ENCODE results near the gene SPOCK2. TPM values are rescaled to one million over a fixed set of nuclear protein-coding genes. Genes with fewer than 3 reads are reported as not detected.

The SPOCK2 gene
- polyA plus RNA-seq, 1 experiment, result 0.04 TPM

GRCh38 chr10:72041491-72041890 lies 46.9 kb downstream of the SPOCK2 start:
- Histone ChIP-seq H3K27me3 (ENCODE audit: control insufficient read depth, insufficient read depth, low read length) (no peaks in the 10 kb centered on the region), H3K36me3 (ENCODE audit: control insufficient read depth, insufficient read depth, low read length) (no peaks in the 10 kb centered on the region), H3K4me3 (ENCODE audit: low read depth, low read length) (no peak overlapping the region)
- no peak for DNase-seq (ENCODE audit: low read depth)
- no peak for TF ChIP-seq CTCF (IDR thresholded peaks at IDR 0.05; ENCODE audit: insufficient read depth, low read depth, low read length)
- POLR2A ChIA-PET, result no interaction called here
- CTCF ChIA-PET, result interaction anchor here (0.5 to 7.0 kb wide), 5 partner anchors 7 to 145 kb away, joined by 3 to 59 read pairs (median 3); no protein-coding TSS in a partner anchor

GRCh38 chr10:72039377-72039776 lies 49.0 kb downstream of the SPOCK2 start:
- H3K27me3 ChIP-seq (ENCODE audit: control insufficient read depth, insufficient read depth, low read length), result no peaks in the 10 kb centered on the region
- H3K4me3 ChIP-seq (ENCODE audit: low read depth, low read length), result no peak overlapping the region
- DNase-seq (ENCODE audit: low read depth), result no peak
- ChIA-PET CTCF (interaction anchor here (0.6 to 7.0 kb wide), 6 partner anchors 9 to 715 kb away, joined by 3 to 59 read pairs (median 7); no protein-coding TSS in a partner anchor), POLR2A (interaction anchor here (0.6 kb wide), 2 partner anchors 50 to 1201 kb away, joined by 3 to 6 read pairs; no protein-coding TSS in a partner anchor)
- no peaks in the 10 kb centered on the region for H3K36me3 ChIP-seq (ENCODE audit: control insufficient read depth, insufficient read depth, low read length)
- no peak for TF ChIP-seq CTCF (IDR thresholded peaks at IDR 0.05; ENCODE audit: insufficient read depth, low read depth, low read length)

GRCh38 chr10:72038458-72039001 lies 49.8 kb downstream of the SPOCK2 start:
- peak; percentile 38 for DNase-seq (ENCODE audit: low read depth)
- POLR2A ChIA-PET, result interaction anchor here (0.6 kb wide), 3 partner anchors 49 to 1202 kb away, joined by 3 to 6 read pairs (median 3); no protein-coding TSS in a partner anchor

GRCh38 chr10:72037811-72038210 lies 50.5 kb downstream of the SPOCK2 start:
- POLR2A ChIA-PET, result no interaction called here

More at GRCh38 chr10:72038458-72039001, 49.8 kb downstream of the SPOCK2 start:
- H3K36me3 ChIP-seq (ENCODE audit: control insufficient read depth, insufficient read depth, low read length), result no peaks in the 10 kb centered on the region
- no peaks in the 10 kb centered on the region for H3K27me3 ChIP-seq (ENCODE audit: control insufficient read depth, insufficient read depth, low read length)
- H3K4me3 ChIP-seq (ENCODE audit: low read depth, low read length), result no peak overlapping the region
- CTCF ChIA-PET, result interaction anchor here (0.9 to 7.0 kb wide), 5 partner anchors 10 to 142 kb away, joined by 3 to 59 read pairs (median 11); no protein-coding TSS in a partner anchor
- no peak for TF ChIP-seq CTCF (IDR thresholded peaks at IDR 0.05; ENCODE audit: insufficient read depth, low read depth, low read length)

More at GRCh38 chr10:72037811-72038210, 50.5 kb downstream of the SPOCK2 start:
- H3K4me3 ChIP-seq (ENCODE audit: low read depth, low read length), result no peak overlapping the region
- no peak for TF ChIP-seq CTCF (IDR thresholded peaks at IDR 0.05; ENCODE audit: insufficient read depth, low read depth, low read length)
- CTCF ChIA-PET, result interaction anchor here (1.0 to 7.0 kb wide), 3 partner anchors 11 to 81 kb away, joined by 3 to 59 read pairs (median 17); no protein-coding TSS in a partner anchor
- no peak for DNase-seq (ENCODE audit: low read depth)
- no peaks in the 10 kb centered on the region for H3K27me3 ChIP-seq (ENCODE audit: control insufficient read depth, insufficient read depth, low read length)
- no peaks in the 10 kb centered on the region for H3K36me3 ChIP-seq (ENCODE audit: control insufficient read depth, insufficient read depth, low read length)
